Caco-2 (cell line): Measurements from ENCODE around the gene TTC28. TPM values are rescaled to one million over a fixed set of nuclear protein-coding genes. Genes with fewer than 3 reads are reported as not detected.
"Not testable (repeated sequence)": the region's sequence is repeated elsewhere in the genome, so short reads cannot be mapped to it uniquely, and the experiment has no call there.

Experiments used
- BruUV-seq: library from RNA; stranded (reverse); fragments of 400-500 nt; replicated peaks from 2 replicates; lab custom pipeline; 2021; lab: Mats Ljungman, UMichigan
- CTCF ChIA-PET: fragments of 300-600 bp; sonication (Branson Sonifier 250); formaldehyde crosslinking; loops from one replicate; lab custom pipeline; 2022; ENCODE audit warnings: antibody characterized with exemption; lab: Charles Lee
- POLR2A ChIA-PET: fragments of 300-600 bp; sonication (Branson Sonifier 250); formaldehyde crosslinking; loops from one replicate; lab custom pipeline; 2022; ENCODE audit warnings: antibody characterized with exemption; lab: Charles Lee
- DNase-seq, 2 experiments: peaks; one replicate each; pipeline versions ENCODE4 v3.0.0 to v3.0.0-alpha.2; 2020 to 2022
- H3K27me3 ChIP-seq: replicated peaks from 2 replicates; pipeline ENCODE4 v1.6.0; 2011; ENCODE audit warnings: low read length; ENCODE audit not compliant: control insufficient read depth, insufficient read depth
- H3K36me3 ChIP-seq: 2 replicates; pipeline ENCODE4 v1.5.1; 2011; ENCODE audit warnings: low read length; ENCODE audit not compliant: control insufficient read depth, insufficient read depth
- H3K4me1 ChIP-seq: fragments of 250-450 bp; sonication (Bioruptor Pico); 2 replicates; pipeline ENCODE4 v1.5.1; 2020; ENCODE audit warnings: mild to moderate bottlenecking
- H3K4me3 ChIP-seq: 2 replicates; pipeline ENCODE4 v1.5.1; 2011; ENCODE audit warnings: low read depth, mild to moderate bottlenecking, control low read depth, low read length
- H3K9me3 ChIP-seq: fragments of 250-450 bp; sonication (Bioruptor Pico); 2 replicates; pipeline ENCODE4 v1.5.1; 2020; ENCODE audit warnings: mild to moderate bottlenecking, moderate library complexity
- H3K27ac Mint-ChIP-seq: one replicate; pipeline ENCODE4 v1.8.0; 2022; ENCODE audit warnings: mixed read lengths; ENCODE audit not compliant: unreplicated experiment
- H3K27me3 Mint-ChIP-seq: one replicate; pipeline ENCODE4 v1.8.0; 2022; ENCODE audit warnings: mixed read lengths; ENCODE audit not compliant: insufficient read depth, unreplicated experiment
- H3K36me3 Mint-ChIP-seq: one replicate; pipeline ENCODE4 v1.8.0; 2022; ENCODE audit warnings: mild to moderate bottlenecking, mixed read lengths; ENCODE audit not compliant: insufficient read depth, unreplicated experiment
- H3K4me1 Mint-ChIP-seq: one replicate; pipeline ENCODE4 v1.8.0; 2022; ENCODE audit warnings: low read depth, mixed read lengths; ENCODE audit not compliant: unreplicated experiment
- H3K4me3 Mint-ChIP-seq: one replicate; pipeline ENCODE4 v1.8.0; 2022; ENCODE audit warnings: mild to moderate bottlenecking, moderate library complexity, mixed read lengths; ENCODE audit not compliant: unreplicated experiment
- H3K9me3 Mint-ChIP-seq: one replicate; pipeline ENCODE4 v1.8.0; 2022; ENCODE audit warnings: mixed read lengths; ENCODE audit not compliant: unreplicated experiment
- intact Hi-C: fragments of 100-400 bp; cut with micrococcal nuclease; formaldehyde crosslinking; loops from one replicate; pipeline ENCODE4 v1.10.0; 2022; ENCODE audit not compliant: unreplicated experiment
- total RNA-seq: library from RNA; stranded (reverse); gene quantifications from 2 replicates; pipeline ENCODE4 v1.2.3, GENCODE V29; 2022
- TF ChIP-seq, protein P1 (sequence below), 2 experiments: fragments of 200-600 bp in 1 of 2; IDR thresholded peaks; 1 replicate in 1 of 2; 2 replicates in 1 of 2; pipeline versions ENCODE4 v1.5.1 to v1.8.0; 2011 to 2022; ENCODE audit warnings: antibody characterized with exemption in 1 of 2, control low read depth in 1 of 2, inconsistent platforms in 1 of 2, low read depth in 1 of 2, low read length in 1 of 2, mild to moderate bottlenecking in 1 of 2, moderate library complexity in 1 of 2; ENCODE audit not compliant: insufficient read depth in 1 of 2, severe bottlenecking in 1 of 2, unreplicated experiment in 1 of 2

Gene TTC28
- total RNA-seq, 1 experiment from 2014 or later, result 12.0 TPM

DNA sequence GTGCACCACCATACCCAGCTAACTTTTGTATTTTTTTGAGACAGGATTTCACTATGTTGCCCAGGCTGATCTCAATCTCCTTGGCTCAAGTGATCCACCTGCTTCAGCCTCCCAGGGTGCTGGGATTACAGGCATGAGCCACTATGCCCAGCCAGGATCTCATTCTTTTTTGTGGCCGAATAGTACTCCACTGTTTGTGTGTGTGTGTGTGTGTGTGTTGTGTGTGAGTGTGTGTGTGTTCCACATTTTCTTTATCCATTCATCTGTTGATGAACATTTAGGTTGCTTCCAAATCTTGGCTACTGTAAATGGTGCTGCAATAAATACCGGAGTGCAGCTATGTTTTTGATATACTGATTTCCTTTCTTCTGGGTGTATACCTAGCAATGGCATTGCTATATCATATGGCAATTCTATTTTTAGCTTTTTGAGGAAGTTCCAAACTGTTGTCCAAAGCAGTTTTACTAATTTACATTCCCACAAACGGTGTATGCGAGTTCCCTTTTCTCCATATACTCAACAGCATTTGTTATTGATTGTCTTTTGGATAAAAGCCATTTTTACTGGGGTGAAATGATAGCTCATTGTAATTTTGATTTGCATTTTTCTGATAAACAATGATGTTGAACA is 105.4 kb downstream of the TTC28 start:
- BruUV-seq, result no TSS peak
- Mint-ChIP-seq H3K9me3 (no peaks in the 10 kb centered on the region), H3K4me3 (no peak overlapping the region), H3K27ac (no peak overlapping the region), H3K27me3 (peaks cover 2% of the 10 kb centered on the region), H3K36me3 (no peaks in the 10 kb centered on the region), H3K4me1 (no peaks in the 10 kb centered on the region)
- ChIA-PET CTCF (no interaction called here), POLR2A (no interaction called here)
- no peak for DNase-seq
- no peak overlapping the region for H3K4me3 ChIP-seq
- no peaks in the 10 kb centered on the region for H3K4me1 ChIP-seq
- H3K9me3 ChIP-seq, result peaks cover 3% of the 10 kb centered on the region; the same call in 1 of the 2 replicates
- H3K27me3 ChIP-seq, result no peaks in the 10 kb centered on the region
- H3K36me3 ChIP-seq, result no peaks in the 10 kb centered on the region
- TF ChIP-seq, protein P1, sequence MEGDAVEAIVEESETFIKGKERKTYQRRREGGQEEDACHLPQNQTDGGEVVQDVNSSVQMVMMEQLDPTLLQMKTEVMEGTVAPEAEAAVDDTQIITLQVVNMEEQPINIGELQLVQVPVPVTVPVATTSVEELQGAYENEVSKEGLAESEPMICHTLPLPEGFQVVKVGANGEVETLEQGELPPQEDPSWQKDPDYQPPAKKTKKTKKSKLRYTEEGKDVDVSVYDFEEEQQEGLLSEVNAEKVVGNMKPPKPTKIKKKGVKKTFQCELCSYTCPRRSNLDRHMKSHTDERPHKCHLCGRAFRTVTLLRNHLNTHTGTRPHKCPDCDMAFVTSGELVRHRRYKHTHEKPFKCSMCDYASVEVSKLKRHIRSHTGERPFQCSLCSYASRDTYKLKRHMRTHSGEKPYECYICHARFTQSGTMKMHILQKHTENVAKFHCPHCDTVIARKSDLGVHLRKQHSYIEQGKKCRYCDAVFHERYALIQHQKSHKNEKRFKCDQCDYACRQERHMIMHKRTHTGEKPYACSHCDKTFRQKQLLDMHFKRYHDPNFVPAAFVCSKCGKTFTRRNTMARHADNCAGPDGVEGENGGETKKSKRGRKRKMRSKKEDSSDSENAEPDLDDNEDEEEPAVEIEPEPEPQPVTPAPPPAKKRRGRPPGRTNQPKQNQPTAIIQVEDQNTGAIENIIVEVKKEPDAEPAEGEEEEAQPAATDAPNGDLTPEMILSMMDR (IDR thresholded peaks at IDR 0.05; ENCODE audit: insufficient read depth in 1 of 2, low read depth in 1 of 2, low read length in 1 of 2, severe bottlenecking in 1 of 2, unreplicated experiment in 1 of 2), result no peak
- intact Hi-C loops, result no loop called here

DNA sequence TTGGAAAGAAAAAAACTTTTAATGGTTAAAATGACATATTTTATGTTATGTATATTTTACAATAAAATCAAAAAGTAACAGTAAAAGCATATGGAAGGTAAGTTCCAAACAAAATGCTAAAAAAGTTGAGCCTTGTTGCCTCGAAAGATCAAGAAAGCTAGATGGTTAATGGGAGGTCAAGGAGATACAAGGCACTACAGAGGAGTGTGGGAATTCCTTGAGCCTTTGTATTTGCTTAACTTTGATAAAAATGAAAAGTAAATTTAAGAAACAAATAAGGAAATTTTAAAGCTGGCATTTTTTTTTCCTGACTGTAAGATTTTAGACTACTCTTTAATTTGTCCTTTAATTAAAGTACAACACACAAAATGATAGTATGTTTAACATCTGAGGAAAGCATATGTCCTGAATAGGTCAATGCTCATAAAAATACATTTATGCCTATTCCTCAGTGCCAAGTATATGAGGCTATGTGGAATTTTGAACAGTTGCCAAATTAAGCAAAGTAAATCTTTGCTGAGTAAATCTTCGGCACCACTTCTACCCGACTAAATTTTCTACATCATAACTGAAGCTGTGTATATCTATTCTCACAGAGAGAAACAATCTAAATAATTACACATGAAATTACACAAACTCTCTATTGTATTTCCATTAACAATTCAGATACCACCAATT is 108.8 kb downstream of the TTC28 start:
- no peak overlapping the region for H3K27ac Mint-ChIP-seq
- H3K27me3 Mint-ChIP-seq, result peaks cover 4% of the 10 kb centered on the region
- no peaks in the 10 kb centered on the region for H3K27me3 ChIP-seq
- H3K4me3 ChIP-seq, result no peak overlapping the region
- no peaks in the 10 kb centered on the region for H3K36me3 ChIP-seq
- CTCF ChIA-PET, result interaction anchor here (1.0 kb wide), 1 partner anchor 259 kb away, joined by 3 read pairs; no protein-coding TSS in a partner anchor
- H3K9me3 Mint-ChIP-seq, result no peaks in the 10 kb centered on the region
- TF ChIP-seq, protein P1 (IDR thresholded peaks at IDR 0.05; ENCODE audit: insufficient read depth in 1 of 2, low read depth in 1 of 2, low read length in 1 of 2, severe bottlenecking in 1 of 2, unreplicated experiment in 1 of 2), result no peak
- no peaks in the 10 kb centered on the region for H3K4me1 Mint-ChIP-seq
- H3K36me3 Mint-ChIP-seq, result no peaks in the 10 kb centered on the region
- no peaks in the 10 kb centered on the region for H3K4me1 ChIP-seq
- intact Hi-C loops, result no loop called here
- BruUV-seq, result no TSS peak
- POLR2A ChIA-PET, result no interaction called here
- H3K9me3 ChIP-seq, result peaks cover 3% of the 10 kb centered on the region; the same call in 1 of the 2 replicates
- no peak for DNase-seq
- no peak overlapping the region for H3K4me3 Mint-ChIP-seq

DNA sequence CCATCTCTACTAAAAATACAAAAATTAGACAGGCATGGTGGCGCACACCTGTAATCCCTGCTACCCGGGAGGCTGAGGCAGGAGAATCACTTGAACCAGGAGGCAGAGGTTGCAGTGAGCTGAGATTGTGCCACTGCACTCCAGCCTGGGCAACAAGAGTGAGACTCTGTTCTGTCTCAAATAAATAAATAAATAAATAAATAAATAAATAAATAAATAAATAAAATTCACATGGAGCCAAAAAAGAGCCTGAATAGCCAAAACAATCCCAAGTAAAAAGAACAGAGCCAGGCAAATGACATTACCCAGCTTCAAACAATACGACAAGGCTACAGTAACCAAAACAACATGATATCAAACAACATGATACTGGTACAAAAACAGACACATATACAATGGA is 110.7 kb downstream of the TTC28 start:
- H3K4me3 Mint-ChIP-seq, BruUV-seq, H3K27me3 ChIP-seq, H3K36me3 ChIP-seq, H3K27me3 Mint-ChIP-seq, H3K4me1 ChIP-seq, DNase-seq, H3K36me3 Mint-ChIP-seq, POLR2A ChIA-PET, H3K4me1 Mint-ChIP-seq, H3K9me3 ChIP-seq, H3K9me3 Mint-ChIP-seq, CTCF ChIA-PET, H3K4me3 ChIP-seq, intact Hi-C loops, H3K27ac Mint-ChIP-seq: not testable (repeated sequence)
